Testis (tissue), 3 donors: ENCODE data around the gene RAX2. TPM values are rescaled to one million over a fixed set of nuclear protein-coding genes. Genes with fewer than 3 reads are reported as not detected.

Experiments used
- DNase-seq: peaks from one replicate; pipeline ENCODE4 v3.0.0-alpha.2; 2019
- H3K27ac ChIP-seq, 2 donors: fragments of 200-600 bp; sonication (generic); one replicate each; pipeline ENCODE4 v1.5.1; 2019
- H3K27me3 ChIP-seq: fragments of 200-600 bp; sonication (generic); one replicate; pipeline ENCODE4 v1.5.1; 2019
- H3K36me3 ChIP-seq: fragments of 200-600 bp; sonication (generic); one replicate; pipeline ENCODE4 v1.5.1; 2017; ENCODE audit warnings: low read depth; ENCODE audit errors: missing control alignments
- H3K4me1 ChIP-seq: fragments of 200-600 bp; sonication (generic); one replicate; pipeline ENCODE4 v1.5.1; 2019
- H3K4me3 ChIP-seq, 2 donors: fragments of 200-600 bp; sonication (generic); one replicate each; pipeline ENCODE4 v1.5.1; 2017 to 2019
- H3K9me3 ChIP-seq: fragments of 200-600 bp; sonication (generic); one replicate; pipeline ENCODE4 v1.5.1; 2017
- POLR2A ChIP-seq: fragments of 450-650 bp; IDR thresholded peaks from one replicate; pipeline ENCODE4 v1.6.1; 2017; ENCODE audit warnings: antibody characterized with exemption, mild to moderate bottlenecking, moderate library complexity
- WGBS, 2 donors: methylation state at CpG; one replicate each; pipeline ENCODE4 v1.1.5; 2018; 5-methylcytosine and 5-hydroxymethylcytosine counted together
- intact Hi-C: fragments of 100-400 bp; cut with DNase I; formaldehyde crosslinking; loops from one replicate; pipeline ENCODE4 v1.15.1; 2023; ENCODE audit warnings: low total_unique reads
- polyA plus RNA-seq: library from polyadenylated mRNA; stranded (reverse); fragments of 350-450 nt; fragmentation: Illumina TruSeq; extraction: RNeasy Lipid Tissue Mini Kit (QIAGEN cat#74804); gene quantifications from one replicate; pipeline ENCODE4 v1.2.3, GENCODE V29; 2014; ENCODE audit warnings: low read depth, low replicate concordance; ENCODE audit not compliant: insufficient read depth
- total RNA-seq, 2 donors: library from RNA; depleted of rRNA; stranded (reverse); fragments of >200 nt; gene quantifications; one replicate each; pipeline ENCODE4 v1.2.3, GENCODE V29; 2016
- TF ChIP-seq, protein P1 (sequence below), 3 experiments: fragments of 450-650 bp in 2 of 3; fragments of 200-600 bp in 1 of 3; sonication (generic) in 1 of 3; IDR thresholded peaks; one replicate each; pipeline ENCODE4 v1.5.1; 2016 to 2019; ENCODE audit warnings: antibody characterized with exemption in 3 of 3, mild to moderate bottlenecking in 2 of 3, moderate library complexity in 1 of 3

Gene RAX2
- total and polyA plus RNA-seq, 3 donors from 2014 or later = 0.24 TPM; not detected in 2

DNA sequence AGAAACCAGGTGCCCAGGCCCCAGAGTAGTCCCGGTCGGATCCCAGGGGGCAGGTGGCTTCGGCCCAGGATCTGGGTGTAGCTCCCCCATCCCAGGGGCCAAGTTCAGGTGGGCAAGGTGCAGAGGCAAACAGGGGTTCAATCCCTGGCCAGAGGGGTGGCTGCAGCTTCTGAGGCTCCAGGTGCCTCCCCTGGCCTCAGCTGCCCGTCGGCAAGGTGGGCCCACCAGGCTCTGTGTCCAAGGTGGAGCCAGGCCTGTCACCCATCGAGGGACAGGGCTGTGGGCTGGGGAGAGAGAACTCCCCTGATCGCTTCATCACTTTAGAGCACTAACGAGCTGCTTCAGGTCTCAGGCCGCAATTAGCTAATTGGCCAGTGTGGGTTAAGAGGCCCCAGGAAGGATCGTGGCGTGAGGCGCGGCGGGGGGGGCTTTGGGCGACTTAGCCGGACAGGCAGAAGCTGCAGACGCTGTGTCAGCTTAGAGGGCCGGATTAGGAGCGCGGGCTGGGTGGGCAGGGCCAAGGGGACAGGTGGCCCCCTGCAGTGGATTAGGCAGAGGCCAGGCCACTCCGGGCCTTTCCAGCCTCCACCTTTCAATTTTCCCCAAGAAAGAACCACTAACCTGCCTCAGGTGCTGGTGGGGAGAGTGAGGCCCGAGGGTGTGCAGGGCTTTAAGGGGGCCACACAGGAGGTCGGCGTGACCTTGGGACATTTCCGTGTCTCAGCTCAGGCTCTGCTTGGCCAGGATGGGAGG is 2.8 kb upstream of the RAX2 start:
- 52 to 63% methylated on average over 11 to 22 of the region's 25 CpGs for WGBS, 2 donors
- no peak overlapping the region for H3K4me3 ChIP-seq
- intact Hi-C loops = no loop called here

GRCh38 chr19:3773814-3774515 is 1.9 kb upstream of the RAX2 start:
- WGBS, 2 donors = 85 to 90% methylated on average over 12 of the region's 12 CpGs
- H3K27me3 ChIP-seq = no peaks in the 10 kb centered on the region
- H3K4me3 ChIP-seq = no peak overlapping the region
- no peak overlapping the region for H3K27ac ChIP-seq
- DNase-seq = no peak
- H3K36me3 ChIP-seq = no peaks in the 10 kb centered on the region
- H3K9me3 ChIP-seq = no peaks in the 10 kb centered on the region
- TF ChIP-seq POLR2A = no peak
- TF ChIP-seq, protein P1, sequence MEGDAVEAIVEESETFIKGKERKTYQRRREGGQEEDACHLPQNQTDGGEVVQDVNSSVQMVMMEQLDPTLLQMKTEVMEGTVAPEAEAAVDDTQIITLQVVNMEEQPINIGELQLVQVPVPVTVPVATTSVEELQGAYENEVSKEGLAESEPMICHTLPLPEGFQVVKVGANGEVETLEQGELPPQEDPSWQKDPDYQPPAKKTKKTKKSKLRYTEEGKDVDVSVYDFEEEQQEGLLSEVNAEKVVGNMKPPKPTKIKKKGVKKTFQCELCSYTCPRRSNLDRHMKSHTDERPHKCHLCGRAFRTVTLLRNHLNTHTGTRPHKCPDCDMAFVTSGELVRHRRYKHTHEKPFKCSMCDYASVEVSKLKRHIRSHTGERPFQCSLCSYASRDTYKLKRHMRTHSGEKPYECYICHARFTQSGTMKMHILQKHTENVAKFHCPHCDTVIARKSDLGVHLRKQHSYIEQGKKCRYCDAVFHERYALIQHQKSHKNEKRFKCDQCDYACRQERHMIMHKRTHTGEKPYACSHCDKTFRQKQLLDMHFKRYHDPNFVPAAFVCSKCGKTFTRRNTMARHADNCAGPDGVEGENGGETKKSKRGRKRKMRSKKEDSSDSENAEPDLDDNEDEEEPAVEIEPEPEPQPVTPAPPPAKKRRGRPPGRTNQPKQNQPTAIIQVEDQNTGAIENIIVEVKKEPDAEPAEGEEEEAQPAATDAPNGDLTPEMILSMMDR (IDR thresholded peaks at IDR 0.05) = no peak
- intact Hi-C loops = no loop called here
- peaks cover 4% of the 10 kb centered on the region for H3K4me1 ChIP-seq

More for the DNA sequence above, 2.8 kb upstream of the RAX2 start:
- H3K4me1 ChIP-seq = peaks cover 4% of the 10 kb centered on the region
- H3K27ac ChIP-seq = no peak overlapping the region
- H3K9me3 ChIP-seq = no peaks in the 10 kb centered on the region
- TF ChIP-seq, protein P1 (IDR thresholded peaks at IDR 0.05) = no peak
- no peak for TF ChIP-seq POLR2A
- no peak for DNase-seq
- no peaks in the 10 kb centered on the region for H3K36me3 ChIP-seq
- no peaks in the 10 kb centered on the region for H3K27me3 ChIP-seq

DNA sequence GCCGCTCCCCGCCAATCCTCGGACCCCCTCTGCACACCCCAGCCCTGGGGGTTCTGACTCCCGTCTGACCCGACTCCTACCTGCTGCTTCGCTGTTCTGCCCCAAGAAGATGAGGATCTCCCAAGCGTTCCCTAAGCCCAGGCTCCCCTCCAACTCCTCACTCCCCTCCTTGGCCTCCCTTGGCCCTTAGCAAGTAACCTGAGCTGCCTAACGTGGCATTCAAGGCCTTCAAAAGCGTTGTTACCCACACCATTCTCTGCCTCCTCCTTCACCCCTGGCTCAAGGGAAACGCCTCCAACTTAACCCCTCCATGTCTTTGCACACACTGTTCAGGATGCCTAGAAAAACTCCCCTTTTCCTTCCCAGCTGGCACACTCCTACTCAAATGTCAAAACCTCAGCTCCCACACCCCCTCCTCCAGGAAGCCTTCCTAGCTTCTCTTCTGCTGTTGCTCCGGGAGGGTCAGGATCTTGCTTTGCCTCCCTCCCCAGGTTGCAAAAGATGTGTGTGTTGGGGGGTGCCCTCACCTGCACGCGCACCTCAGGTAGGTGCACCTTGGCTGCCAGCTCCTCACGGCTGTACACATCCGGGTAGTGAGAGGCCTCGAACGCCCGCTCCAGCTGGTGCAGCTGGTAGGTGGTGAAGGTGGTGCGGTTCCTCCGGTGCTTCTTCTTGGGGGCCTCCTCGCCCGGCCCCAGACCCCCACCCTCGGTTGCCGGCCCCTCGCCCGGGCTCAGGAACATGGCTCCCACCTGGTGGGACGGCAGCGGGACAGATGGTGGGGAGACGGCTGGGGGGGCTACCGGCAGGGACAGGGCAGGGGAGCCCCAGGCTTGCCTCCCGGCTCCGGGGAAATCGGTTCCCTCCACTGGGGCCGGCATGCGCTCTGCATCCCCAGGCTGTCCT is 775 bp downstream of the RAX2 start:
- WGBS, 2 donors = 67 to 78% methylated on average over 22 to 34 of the region's 35 CpGs
- Histone ChIP-seq H3K27ac (no peak overlapping the region), H3K4me1 (peaks cover 4% of the 10 kb centered on the region), H3K9me3 (no peaks in the 10 kb centered on the region), H3K4me3 (no peak overlapping the region), H3K27me3 (no peaks in the 10 kb centered on the region), H3K36me3 (no peaks in the 10 kb centered on the region)
- TF ChIP-seq, protein P1 (IDR thresholded peaks at IDR 0.05) = no peak
- TF ChIP-seq POLR2A = no peak
- intact Hi-C loops = no loop called here
- no peak for DNase-seq

DNA sequence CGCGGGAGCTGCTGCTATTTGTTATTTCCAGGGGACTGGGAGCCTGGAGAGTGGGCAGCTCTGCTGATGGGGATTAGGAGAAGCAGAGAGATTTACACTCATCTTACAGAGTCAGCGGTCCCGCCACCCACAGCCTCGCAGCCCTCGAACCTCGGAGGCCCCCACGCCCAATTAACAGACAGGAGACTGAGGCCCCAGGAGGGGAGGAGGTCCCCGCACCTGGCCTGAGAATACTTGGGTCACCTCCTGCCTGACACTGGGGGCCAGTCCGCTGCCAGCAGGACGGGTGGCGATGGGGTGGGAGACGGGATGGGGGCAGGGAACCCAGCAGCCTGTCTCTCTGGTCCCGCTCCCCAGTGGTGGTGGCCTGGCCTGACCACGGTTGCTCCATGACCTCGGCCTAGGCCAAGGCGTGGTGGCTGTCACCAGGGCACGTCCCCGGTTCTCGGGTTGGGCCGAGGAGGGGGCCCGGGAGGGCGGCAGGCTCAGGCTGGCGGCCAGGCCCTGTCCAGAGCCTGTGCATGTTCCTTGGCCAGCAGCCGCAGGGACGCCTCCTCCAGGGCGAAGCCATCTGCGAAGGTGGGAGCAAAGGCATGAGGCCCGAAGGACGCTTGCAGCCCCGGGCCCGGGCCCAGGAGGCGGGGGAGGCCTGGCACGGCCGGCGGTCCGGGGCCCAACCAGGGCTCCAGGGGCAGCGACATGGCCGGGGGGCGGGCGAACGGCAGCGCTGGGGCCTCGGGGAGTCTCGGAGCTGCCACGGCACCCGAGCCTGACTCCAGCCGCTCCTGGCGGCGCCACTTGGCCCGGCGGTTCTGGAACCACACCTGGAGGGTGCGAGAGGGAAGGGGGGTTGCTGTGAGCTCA is 1.7 kb downstream of the RAX2 start:
- Histone ChIP-seq H3K27me3 (no peaks in the 10 kb centered on the region), H3K4me3 (no peak overlapping the region), H3K9me3 (no peaks in the 10 kb centered on the region), H3K27ac (no peak overlapping the region), H3K36me3 (no peaks in the 10 kb centered on the region), H3K4me1 (peaks cover 4% of the 10 kb centered on the region)
- TF ChIP-seq, protein P1 (IDR thresholded peaks at IDR 0.05) = no peak
- TF ChIP-seq POLR2A = no peak
- WGBS, 2 donors = 67 to 82% methylated on average over 12 to 38 of the region's 53 CpGs
- DNase-seq = no peak
- intact Hi-C loops = no loop called here
